ENCODE measurements around the gene IL12RB1. TPM values are rescaled to one million over a fixed set of nuclear protein-coding genes. Genes with fewer than 3 reads are reported as not detected.

The IL12RB1 gene
- total and polyA plus RNA-seq, 2 of the 8 experiments (the other 6 are each of a cell fraction or from before 2014, with no cell fraction given) = 0.03 TPM; not detected in 1

DNA sequence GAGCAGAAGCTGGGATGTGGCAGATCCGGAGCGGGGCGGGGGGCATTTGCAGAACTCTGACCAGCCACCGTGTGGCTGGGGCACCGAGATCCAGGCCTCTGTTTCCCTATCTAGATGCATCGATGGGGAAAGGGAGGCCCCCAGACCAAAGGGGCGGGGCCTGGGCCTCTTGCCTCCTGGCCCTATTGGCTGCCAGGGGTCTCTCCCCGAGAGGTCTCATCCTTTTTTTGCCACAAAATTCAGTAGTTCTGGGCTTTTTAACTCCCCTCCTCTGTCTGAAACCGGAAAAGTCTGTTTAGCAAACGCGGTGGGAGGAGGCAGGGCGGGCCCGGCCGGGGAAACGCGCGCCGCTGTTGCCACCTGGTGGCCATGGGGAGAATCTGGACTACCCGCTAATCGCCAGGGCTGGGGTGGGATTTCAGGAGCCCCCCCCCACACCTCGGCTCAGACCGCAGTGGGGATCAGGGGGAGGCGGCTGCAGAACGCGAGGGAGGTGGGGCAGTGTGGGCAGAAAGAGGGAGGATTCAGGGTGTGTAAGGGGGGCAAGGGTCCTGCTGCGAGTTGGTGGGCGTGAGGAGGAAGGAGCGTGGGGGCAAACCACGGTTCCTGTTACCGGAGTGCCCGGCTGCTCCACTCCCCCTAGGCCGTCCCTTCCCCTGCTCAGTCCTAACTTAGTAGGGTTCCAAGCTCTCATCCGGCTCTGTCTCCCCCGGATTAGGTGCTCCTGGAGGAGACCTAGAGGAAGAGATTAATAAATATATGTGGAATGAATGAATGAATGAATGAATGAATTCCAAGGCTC lies 28.3 kb downstream of the IL12RB1 start:
- Histone ChIP-seq H3K9me3 (ENCODE audit: insufficient read depth in 2 of 2, low read depth in 1 of 2, low read length in 1 of 2) (no peaks in the 10 kb centered on the region), H4K20me1 (replicated peaks in 1 of 2; ENCODE audit: control insufficient read depth in 1 of 2, insufficient read depth in 2 of 2, low read length in 2 of 2) (no peaks in the 10 kb centered on the region), H3K27me3 (replicated peaks in 1 of 4; ENCODE audit: control insufficient read depth in 3 of 4, extremely low read depth in 1 of 4, insufficient read depth in 3 of 4, low read length in 3 of 4) (no peaks in the 10 kb centered on the region), H3K18ac (ENCODE audit: extremely low read depth, low read length) (peak overlapping the region; percentile 38), H3K36me3 (ENCODE audit: control insufficient read depth in 2 of 4, insufficient read depth in 4 of 4, low read length in 3 of 4) (no peaks in the 10 kb centered on the region), H3K23me2 (ENCODE audit: low read depth, low read length) (peaks cover 2% of the 10 kb centered on the region; the same call in 1 of the 2 replicates), H3K9ac (replicated peaks in 1 of 4; ENCODE audit: extremely low read depth in 1 of 4, low read depth in 3 of 4, low read length in 3 of 4) (no peak overlapping the region; a peak in 1 of 7 replicates), H2AFZ (ENCODE audit: low read length) (peak overlapping the region; percentile 90), H3K23ac (ENCODE audit: insufficient read length) (no peak overlapping the region), H2BK12ac (ENCODE audit: low read depth, low read length) (no peak overlapping the region), H3K79me1 (ENCODE audit: low read depth, low read length) (no peaks in the 10 kb centered on the region), H3K14ac (ENCODE audit: insufficient read length) (no peak overlapping the region), H2BK120ac (replicated peaks; ENCODE audit: low read depth, low read length) (no peak overlapping the region), H3K4me2 (ENCODE audit: insufficient read depth in 1 of 2, low read depth in 2 of 2, low read length in 2 of 2) (peak overlapping the region; percentile 1 to 92), H3K4ac (replicated peaks; ENCODE audit: insufficient read length, low read depth, low read length) (no peak overlapping the region), H3K79me2 (ENCODE audit: control insufficient read depth in 1 of 2, insufficient read depth in 2 of 2, low read length in 2 of 2) (no peaks in the 10 kb centered on the region), H3K4me3 (ENCODE audit: extremely low read depth in 1 of 4, insufficient read depth in 2 of 4, low read depth in 3 of 4, low read length in 4 of 4) (peak overlapping the region in 3 of 4 experiments; percentile 28 to 56 (median 42); a peak in 6 of 8 replicates), H4K8ac (ENCODE audit: extremely low read depth, insufficient read depth, low read length) (peak overlapping the region; percentile 76; the same call in 1 of the 2 replicates), H2BK15ac (ENCODE audit: low read length) (peak overlapping the region; percentile 95; the same call in 1 of the 2 replicates), H4K91ac (replicated peaks; ENCODE audit: insufficient read length, low read length) (peak overlapping the region; percentile 76), H3K56ac (replicated peaks; ENCODE audit: insufficient read length, low read depth, low read length) (no peak overlapping the region), H4K5ac (ENCODE audit: insufficient read length, low read depth, low read length) (no peak overlapping the region), H3K27ac (ENCODE audit: low read depth, low read length) (no peak overlapping the region), H2BK5ac (ENCODE audit: low read depth, low read length) (peak overlapping the region; percentile 56; the same call in 1 of the 2 replicates), H2BK20ac (ENCODE audit: low read length) (no peak overlapping the region), H2AK5ac (ENCODE audit: low read depth, low read length) (no peak overlapping the region), H3K4me1 (replicated peaks in 1 of 4; ENCODE audit: control insufficient read depth in 3 of 4, insufficient read depth in 4 of 4, low read length in 3 of 4) (0 out of 7 replicates have a peak, but pooled peaks cover 0 to 2% (median 0%) of the 10 kb centered on the region in 4 experiments)
- WGBS, 2 experiments (ENCODE audit: extremely low coverage in 1 of 2, insufficient coverage in 1 of 2, insufficient read length in 1 of 2, insufficient replicate concordance in 2 of 2, low coverage in 1 of 2, low lambda C conversion rate in 2 of 2, missing lambda C conversion rate in 1 of 2) = 10% methylated on average over 31 of the region's 34 CpGs; no CpG with 5 or more reads in 1 of the 2 experiments
- CTCF ChIA-PET (ENCODE audit: partially characterized antibody) = interaction anchor here (0.6 to 3.6 kb wide), 30 partner anchors 9 to 194 kb away, joined by 3 to 34 read pairs (median 4); partner anchors contain the start of genes ARRDC2 and CCDC124
- DNase-seq (ENCODE audit: low read depth in 1 of 2, low spot score in 2 of 2) (peak; percentile 53 to 92), FAIRE-seq (peak; percentile 24)
- POLR2A ChIA-PET (ENCODE audit: partially characterized antibody) = interaction anchor here (0.7 to 1.3 kb wide), 3 partner anchors 50 to 58 kb away, joined by 3 to 4 read pairs (median 3); partner anchors contain the start of gene ARRDC2
- TF ChIP-seq RBBP5 (IDR thresholded peaks at IDR 0.05; ENCODE audit: borderline replicate concordance, low read depth, low read length) (no peak), SAP30 (IDR thresholded peaks at IDR 0.05; ENCODE audit: insufficient read depth, insufficient replicate concordance, low read length) (no peak), CREB1 (IDR thresholded peaks at IDR 0.05) (no peak), CBX5 (IDR thresholded peaks at IDR 0.05; ENCODE audit: low read depth, low read length) (no peak), GABPA (IDR thresholded peaks at IDR 0.05; ENCODE audit: borderline replicate concordance, insufficient read depth, low read length) (no peak), HDAC6 (IDR thresholded peaks at IDR 0.05; ENCODE audit: low read depth, low read length) (no peak), CHD2 (IDR thresholded peaks at IDR 0.05; ENCODE audit: low read length) (no peak), SRF (IDR thresholded peaks at IDR 0.05; ENCODE audit: low read depth, low read length) (no peak), JUN (IDR thresholded peaks at IDR 0.05; ENCODE audit: low read depth, low read length) (no peak)
- TF ChIP-seq, protein P1, sequence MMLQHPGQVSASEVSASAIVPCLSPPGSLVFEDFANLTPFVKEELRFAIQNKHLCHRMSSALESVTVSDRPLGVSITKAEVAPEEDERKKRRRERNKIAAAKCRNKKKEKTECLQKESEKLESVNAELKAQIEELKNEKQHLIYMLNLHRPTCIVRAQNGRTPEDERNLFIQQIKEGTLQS (IDR thresholded peaks at IDR 0.05; ENCODE audit: insufficient read depth, low read depth, low read length) = no peak
